GM13976 (cell line): ENCODE data around the gene HRH2.

ENCODE experiments used
- DNase-seq: peaks from one replicate; pipeline ENCODE4 v3.0.0; 2012; ENCODE audit warnings: low spot score
- in situ Hi-C: fragments of 300-500 bp; cut with MboI; formaldehyde crosslinking; loops from one replicate; pipeline ENCODE4 v1.12.0; 2022; ENCODE audit warnings: low sequenced_read_pairs, mixed read lengths, inconsistent platforms; ENCODE audit not compliant: unreplicated experiment
- TF ChIP-seq, protein P1 (sequence below): IDR thresholded peaks from 2 replicates; pipeline ENCODE4 v1.5.1; 2012; ENCODE audit warnings: borderline replicate concordance, mild to moderate bottlenecking; ENCODE audit not compliant: insufficient read depth; ENCODE audit errors: extremely low read depth, missing control alignments, control extremely low read depth

The HRH2 gene

DNA sequence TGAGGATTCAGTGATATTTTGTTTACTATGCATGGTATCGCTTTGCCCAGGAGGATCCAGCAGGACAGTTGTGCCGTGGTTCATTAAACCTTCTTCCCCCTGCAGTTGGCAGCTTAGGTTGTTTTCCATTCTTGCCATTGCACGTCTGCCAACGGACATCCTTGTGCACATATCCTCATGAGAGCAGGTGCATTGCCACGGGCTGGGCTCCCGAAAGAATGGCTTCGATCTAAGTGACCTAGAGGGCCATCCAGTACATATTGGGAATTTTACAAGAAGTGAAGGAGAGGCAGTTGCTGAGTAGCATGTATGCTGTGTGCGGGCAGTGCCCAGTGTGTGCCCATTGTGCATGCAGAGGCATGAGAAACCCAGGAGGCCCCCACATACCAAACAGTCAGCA lies 22.1 kb downstream of the HRH2 start:
- TF ChIP-seq, protein P1, sequence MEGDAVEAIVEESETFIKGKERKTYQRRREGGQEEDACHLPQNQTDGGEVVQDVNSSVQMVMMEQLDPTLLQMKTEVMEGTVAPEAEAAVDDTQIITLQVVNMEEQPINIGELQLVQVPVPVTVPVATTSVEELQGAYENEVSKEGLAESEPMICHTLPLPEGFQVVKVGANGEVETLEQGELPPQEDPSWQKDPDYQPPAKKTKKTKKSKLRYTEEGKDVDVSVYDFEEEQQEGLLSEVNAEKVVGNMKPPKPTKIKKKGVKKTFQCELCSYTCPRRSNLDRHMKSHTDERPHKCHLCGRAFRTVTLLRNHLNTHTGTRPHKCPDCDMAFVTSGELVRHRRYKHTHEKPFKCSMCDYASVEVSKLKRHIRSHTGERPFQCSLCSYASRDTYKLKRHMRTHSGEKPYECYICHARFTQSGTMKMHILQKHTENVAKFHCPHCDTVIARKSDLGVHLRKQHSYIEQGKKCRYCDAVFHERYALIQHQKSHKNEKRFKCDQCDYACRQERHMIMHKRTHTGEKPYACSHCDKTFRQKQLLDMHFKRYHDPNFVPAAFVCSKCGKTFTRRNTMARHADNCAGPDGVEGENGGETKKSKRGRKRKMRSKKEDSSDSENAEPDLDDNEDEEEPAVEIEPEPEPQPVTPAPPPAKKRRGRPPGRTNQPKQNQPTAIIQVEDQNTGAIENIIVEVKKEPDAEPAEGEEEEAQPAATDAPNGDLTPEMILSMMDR, result no peak
- in situ Hi-C loops, result no loop called here
- no peak for DNase-seq

DNA sequence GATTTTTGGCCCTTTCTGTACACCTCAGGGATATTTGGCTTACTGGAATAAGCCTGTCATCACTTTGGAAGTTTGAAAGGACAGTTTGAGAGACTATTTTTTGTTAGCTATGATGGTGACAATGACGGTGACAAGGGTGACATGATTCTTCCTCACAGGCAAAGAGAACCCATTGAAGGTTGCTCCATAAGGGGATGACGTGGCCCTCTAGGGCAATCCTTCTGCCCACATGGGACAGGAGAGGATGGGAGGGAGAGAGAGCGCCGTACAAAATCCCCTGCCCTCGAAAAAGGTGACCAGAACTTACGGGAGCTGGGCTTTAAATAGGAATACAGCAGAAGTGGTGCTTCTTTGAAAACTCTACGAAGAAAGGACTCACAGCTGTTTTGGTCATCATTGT lies 22.6 kb downstream of the HRH2 start:
- DNase-seq, result no peak
- TF ChIP-seq, protein P1, result no peak
- in situ Hi-C loops, result no loop called here

DNA sequence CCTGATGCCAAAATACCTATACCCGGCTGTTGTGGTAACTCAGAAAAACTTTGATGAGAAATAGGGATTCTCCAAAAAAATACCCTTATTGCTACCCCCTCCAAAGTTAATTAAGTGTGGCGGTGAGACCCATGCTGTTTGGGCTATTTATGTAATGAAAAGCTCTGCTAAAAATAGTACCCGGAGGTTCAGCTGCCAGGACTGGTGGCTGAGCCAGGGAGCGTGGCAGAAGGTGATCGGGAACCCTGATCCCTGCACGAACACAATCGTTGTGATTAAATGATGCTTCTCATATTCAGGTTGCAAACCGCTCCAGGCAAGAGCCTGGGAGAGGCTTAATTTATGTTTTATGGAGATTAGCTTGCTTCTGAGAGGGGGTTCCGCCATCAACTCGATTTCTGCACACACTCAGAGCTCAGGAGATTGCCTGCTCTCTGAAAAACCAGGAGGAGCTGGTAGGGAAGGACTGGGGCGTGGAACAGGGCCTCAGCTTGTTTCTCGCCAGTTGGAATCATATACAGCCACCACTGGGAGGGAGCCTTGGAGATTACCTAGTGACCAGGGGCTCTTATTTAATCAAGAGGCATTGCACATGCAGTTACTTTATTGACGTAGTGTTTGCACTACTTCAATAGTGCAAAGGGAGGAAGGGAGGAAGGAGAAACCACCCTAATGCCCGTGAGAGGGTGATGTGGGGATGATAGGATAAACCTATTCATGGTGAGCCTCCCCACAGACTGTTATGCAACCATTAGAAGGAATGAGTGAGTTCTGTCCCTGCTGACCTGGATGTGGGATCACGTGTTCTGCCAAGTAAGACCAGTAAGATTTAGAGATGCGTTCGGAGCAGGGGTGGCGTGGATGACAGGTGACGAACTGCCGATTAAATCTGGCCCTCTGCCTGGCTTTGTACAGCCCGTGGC lies 23.4 kb downstream of the HRH2 start:
- in situ Hi-C loops, result no loop called here
- TF ChIP-seq, protein P1, result no peak
- no peak for DNase-seq

DNA sequence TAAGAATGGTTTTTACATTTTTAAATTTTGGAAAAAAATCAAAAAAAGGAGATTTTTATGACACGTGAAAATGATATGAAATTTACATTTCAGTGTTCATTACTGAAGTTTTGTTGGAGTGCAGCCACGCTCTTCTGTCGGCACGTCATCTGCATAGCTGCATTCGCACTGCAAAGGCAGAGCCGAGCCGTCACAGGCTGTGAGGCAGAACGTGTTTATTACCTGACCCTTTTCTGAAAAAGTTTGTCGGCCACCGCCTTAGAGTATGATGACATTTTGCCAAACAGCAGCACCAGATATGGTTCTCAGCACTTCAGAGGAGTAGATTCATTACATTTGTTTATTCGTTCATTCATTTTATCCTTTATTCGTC lies 24.1 kb downstream of the HRH2 start:
- TF ChIP-seq, protein P1, result no peak
- DNase-seq, result no peak
- in situ Hi-C loops, result no loop called here

DNA sequence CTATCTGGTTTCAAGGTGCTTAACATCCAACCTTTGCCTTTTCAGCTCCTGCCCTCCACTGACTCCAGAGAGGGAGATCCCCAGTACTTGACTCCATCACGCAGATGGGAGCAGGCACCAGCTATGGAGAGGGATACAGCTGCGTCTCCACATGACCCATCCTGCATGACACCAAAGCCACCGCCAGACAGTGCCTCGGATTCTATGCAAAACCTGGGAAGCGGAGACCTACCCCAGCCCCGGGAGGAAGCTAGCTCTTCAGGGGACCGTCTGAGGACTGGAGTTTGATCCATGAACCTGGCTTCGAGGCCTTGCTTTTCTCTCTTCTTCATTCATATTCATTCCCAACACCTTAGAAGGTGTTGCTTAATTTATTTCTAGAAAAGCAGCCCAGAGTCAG lies 24.8 kb downstream of the HRH2 start:
- no peak for DNase-seq
- in situ Hi-C loops, result no loop called here
- TF ChIP-seq, protein P1, result no peak

DNA sequence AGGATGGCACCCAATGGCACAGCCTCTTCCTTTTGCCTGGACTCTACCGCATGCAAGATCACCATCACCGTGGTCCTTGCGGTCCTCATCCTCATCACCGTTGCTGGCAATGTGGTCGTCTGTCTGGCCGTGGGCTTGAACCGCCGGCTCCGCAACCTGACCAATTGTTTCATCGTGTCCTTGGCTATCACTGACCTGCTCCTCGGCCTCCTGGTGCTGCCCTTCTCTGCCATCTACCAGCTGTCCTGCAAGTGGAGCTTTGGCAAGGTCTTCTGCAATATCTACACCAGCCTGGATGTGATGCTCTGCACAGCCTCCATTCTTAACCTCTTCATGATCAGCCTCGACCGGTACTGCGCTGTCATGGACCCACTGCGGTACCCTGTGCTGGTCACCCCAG lies 25.4 kb downstream of the HRH2 start:
- TF ChIP-seq, protein P1, result no peak
- in situ Hi-C loops, result no loop called here
- DNase-seq, result no peak
